Chondrocyte (in vitro differentiated cells): ENCODE results near the gene RAB31. TPM values are rescaled to one million over a fixed set of nuclear protein-coding genes. Genes with fewer than 3 reads are reported as not detected.

Experiments
- DNase-seq: peaks from one replicate; pipeline ENCODE4 v3.0.0; 2021; ENCODE audit warnings: mixed read lengths, low spot score
- H3K27ac Mint-ChIP-seq: one replicate; pipeline ENCODE4 v1.8.0; 2021; ENCODE audit warnings: mild to moderate bottlenecking, moderate library complexity, mixed read lengths; ENCODE audit not compliant: unreplicated experiment
- H3K27me3 Mint-ChIP-seq: 2 replicates; pipeline ENCODE4 v1.8.0; 2021; ENCODE audit warnings: low read depth, mixed read lengths
- H3K36me3 Mint-ChIP-seq: 2 replicates; pipeline ENCODE4 v1.8.0; 2021; ENCODE audit warnings: low read depth, mixed read lengths
- H3K4me1 Mint-ChIP-seq: 2 replicates; pipeline ENCODE4 v1.8.0; 2021; ENCODE audit warnings: low read depth, mild to moderate bottlenecking, mixed read lengths
- H3K4me3 Mint-ChIP-seq: one replicate; pipeline ENCODE4 v1.8.0; 2021; ENCODE audit warnings: mild to moderate bottlenecking, moderate library complexity, mixed read lengths; ENCODE audit not compliant: unreplicated experiment
- H3K9me3 Mint-ChIP-seq: 2 replicates; pipeline ENCODE4 v1.8.0; 2021; ENCODE audit warnings: low read depth, mixed read lengths
- total RNA-seq: library from RNA; stranded (reverse); gene quantifications from 3 replicates; pipeline ENCODE4 v1.2.1, GENCODE V29; 2021
- TF ChIP-seq, protein P1 (sequence below): fragments of 200-600 bp; sonication (generic); IDR thresholded peaks from 2 replicates; pipeline ENCODE4 v1.5.0; 2021; ENCODE audit warnings: antibody characterized with exemption, mild to moderate bottlenecking, moderate library complexity

The RAB31 gene
- total RNA-seq, 1 donor from 2014 or later: 87.7 TPM

DNA sequence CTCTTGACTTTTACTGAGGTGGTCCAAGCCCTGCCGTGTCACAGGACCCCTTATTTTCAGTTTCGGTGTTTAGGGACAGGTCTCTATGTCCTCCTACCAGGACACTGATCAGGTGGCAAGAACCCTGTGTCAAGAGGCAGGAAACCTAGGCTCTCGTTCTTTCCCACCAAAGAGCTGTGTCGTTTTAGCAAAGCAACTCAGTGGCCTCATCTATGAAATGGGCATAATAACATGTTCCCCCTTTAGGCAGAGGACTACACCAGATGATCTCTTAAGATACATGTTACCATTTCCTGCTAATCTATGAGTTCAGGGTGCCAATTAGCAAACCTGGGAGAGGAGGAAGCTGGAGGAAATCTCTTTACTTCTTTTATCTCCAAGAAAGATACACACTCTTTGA lies 1.9 kb downstream of the RAB31 start:
- Mint-ChIP-seq H3K36me3 (no peaks in the 10 kb centered on the region), H3K4me1 (peaks cover 64% of the 10 kb centered on the region), H3K4me3 (peak overlapping the region; percentile 93), H3K27me3 (no peaks in the 10 kb centered on the region), H3K27ac (peak overlapping the region; percentile 80), H3K9me3 (no peaks in the 10 kb centered on the region)
- no peak for DNase-seq
- TF ChIP-seq, protein P1, sequence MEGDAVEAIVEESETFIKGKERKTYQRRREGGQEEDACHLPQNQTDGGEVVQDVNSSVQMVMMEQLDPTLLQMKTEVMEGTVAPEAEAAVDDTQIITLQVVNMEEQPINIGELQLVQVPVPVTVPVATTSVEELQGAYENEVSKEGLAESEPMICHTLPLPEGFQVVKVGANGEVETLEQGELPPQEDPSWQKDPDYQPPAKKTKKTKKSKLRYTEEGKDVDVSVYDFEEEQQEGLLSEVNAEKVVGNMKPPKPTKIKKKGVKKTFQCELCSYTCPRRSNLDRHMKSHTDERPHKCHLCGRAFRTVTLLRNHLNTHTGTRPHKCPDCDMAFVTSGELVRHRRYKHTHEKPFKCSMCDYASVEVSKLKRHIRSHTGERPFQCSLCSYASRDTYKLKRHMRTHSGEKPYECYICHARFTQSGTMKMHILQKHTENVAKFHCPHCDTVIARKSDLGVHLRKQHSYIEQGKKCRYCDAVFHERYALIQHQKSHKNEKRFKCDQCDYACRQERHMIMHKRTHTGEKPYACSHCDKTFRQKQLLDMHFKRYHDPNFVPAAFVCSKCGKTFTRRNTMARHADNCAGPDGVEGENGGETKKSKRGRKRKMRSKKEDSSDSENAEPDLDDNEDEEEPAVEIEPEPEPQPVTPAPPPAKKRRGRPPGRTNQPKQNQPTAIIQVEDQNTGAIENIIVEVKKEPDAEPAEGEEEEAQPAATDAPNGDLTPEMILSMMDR: no peak

DNA sequence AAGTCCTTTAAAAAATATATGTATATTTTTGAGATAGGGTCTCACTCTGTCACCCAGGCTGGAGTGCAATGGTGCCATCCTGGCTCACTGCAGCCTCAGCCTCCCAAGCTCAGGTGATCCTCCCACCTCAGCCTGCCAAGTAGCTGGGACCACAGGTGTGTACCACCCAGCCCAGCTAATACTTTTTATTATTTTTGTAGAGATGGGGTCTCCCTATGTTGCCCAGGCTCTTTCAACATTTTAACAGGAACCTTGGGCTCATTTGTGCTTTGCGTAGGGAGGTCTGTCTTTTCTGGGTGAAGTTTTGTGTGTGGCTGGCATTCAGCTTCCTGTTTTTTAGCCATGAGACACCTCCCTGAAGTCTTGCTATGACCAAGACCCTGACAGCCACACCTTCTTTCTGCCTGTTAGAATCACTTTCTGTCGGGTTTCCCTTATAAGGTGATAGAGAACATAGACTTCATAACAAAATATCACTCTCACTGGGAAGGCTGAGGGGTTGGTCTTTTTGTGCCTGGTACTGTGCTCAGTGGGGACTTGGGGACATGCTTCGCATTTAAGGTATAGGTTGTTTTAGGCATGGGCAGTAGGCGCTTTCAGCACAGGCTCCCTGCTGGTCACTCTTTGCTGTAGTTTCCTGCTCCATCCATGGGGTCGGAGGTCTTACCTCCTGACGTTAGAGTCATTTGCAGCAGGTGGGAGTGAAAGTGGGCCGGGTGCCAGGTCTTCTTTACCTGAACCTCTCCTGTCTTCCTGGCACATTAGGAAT lies 3.4 kb downstream of the RAB31 start:
- Mint-ChIP-seq H3K9me3 (no peaks in the 10 kb centered on the region), H3K4me3 (no peak overlapping the region), H3K27ac (no peak overlapping the region), H3K36me3 (no peaks in the 10 kb centered on the region), H3K27me3 (no peaks in the 10 kb centered on the region), H3K4me1 (peaks cover 57% of the 10 kb centered on the region)
- no peak for DNase-seq
- TF ChIP-seq, protein P1: no peak

DNA sequence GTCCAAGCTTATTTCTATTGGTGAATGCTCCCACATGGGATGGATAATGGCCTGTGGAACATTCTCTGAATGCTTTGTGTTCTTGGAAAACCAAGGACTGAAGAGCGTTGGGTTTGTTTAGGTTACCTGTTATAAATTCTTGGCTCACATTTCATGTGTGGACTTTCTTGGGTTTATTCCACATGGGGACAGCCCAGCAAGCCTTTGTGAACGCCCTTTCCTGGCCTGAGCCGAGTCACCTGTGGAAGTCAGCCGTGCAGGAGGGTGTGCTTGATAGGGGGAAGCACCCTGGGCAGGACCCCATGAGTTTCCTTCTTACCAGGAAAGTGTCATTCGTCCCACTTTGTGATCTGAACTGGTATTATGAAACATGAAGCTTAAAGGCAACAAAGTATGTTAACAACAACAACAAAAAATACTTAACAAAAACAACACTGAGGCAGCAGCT lies 4.1 kb downstream of the RAB31 start:
- H3K9me3 Mint-ChIP-seq: no peaks in the 10 kb centered on the region
- no peaks in the 10 kb centered on the region for H3K27me3 Mint-ChIP-seq
- no peak for DNase-seq
- no peak overlapping the region for H3K27ac Mint-ChIP-seq
- no peaks in the 10 kb centered on the region for H3K36me3 Mint-ChIP-seq
- TF ChIP-seq, protein P1: no peak
- no peak overlapping the region for H3K4me3 Mint-ChIP-seq
- peaks cover 56% of the 10 kb centered on the region for H3K4me1 Mint-ChIP-seq

DNA sequence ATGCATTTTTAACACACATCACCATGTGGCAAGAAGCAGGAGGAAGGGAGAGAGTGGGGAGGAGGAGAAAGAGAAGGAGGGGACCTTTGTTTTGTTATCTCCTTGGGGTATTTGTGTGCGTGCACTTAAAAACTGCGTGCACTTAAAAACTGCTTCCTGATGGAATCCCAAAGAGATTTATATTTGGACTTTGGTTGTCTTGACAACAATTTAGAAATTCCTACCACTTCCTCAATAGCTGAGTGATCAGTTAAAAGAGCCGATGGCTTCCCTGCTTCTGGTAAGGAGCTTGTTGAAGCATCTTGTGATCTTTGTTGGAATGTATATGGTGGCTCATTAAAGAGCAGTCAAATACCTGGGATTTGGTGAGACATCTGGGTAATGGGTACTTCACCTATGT lies 4.5 kb downstream of the RAB31 start:
- TF ChIP-seq, protein P1: no peak
- Mint-ChIP-seq H3K27ac (peak overlapping the region; percentile 3), H3K27me3 (no peaks in the 10 kb centered on the region), H3K36me3 (peaks cover 3% of the 10 kb centered on the region), H3K9me3 (no peaks in the 10 kb centered on the region), H3K4me1 (peaks cover 58% of the 10 kb centered on the region), H3K4me3 (no peak overlapping the region)
- no peak for DNase-seq

DNA sequence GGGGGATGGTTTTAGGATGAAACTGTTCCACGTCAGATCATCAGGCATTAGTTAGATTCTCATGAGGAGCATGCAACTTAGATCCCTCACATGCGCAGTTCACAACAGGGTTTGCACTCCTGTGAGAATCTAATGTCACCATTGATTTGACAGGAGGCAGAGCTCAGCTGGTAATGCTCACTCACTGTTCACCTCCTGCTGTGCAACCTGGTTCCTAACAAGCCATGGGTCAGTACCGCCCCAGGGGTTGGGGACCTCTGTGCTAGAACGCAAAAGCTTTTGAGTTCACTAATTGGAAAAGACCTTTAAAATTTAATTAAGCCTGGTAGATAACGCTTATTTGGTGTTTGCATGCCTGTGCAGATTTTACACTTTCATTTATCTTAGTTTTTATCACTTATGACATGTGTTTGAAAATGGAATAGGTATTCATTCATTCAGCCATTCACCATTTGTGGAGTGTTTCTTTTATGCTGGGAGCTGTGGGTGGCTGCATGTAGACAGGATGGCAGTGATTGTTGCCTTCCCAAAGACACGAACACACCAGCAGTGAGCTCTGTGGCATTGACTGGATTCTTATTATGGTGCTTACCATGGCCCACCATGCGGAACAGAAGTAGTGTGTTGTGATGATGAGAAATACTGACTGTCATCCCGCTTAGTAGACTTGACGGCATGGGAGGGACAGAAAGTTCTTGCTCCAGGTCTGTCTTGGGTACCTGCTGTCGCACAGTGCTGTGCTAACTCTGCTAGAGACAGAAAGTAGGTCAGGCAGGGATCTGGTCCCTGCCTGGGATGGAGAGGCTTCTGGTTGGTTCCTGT lies 6.4 kb downstream of the RAB31 start:
- no peak for DNase-seq
- H3K4me1 Mint-ChIP-seq: peaks cover 60% of the 10 kb centered on the region
- peaks cover 3% of the 10 kb centered on the region for H3K36me3 Mint-ChIP-seq
- H3K27ac Mint-ChIP-seq: no peak overlapping the region
- H3K9me3 Mint-ChIP-seq: no peaks in the 10 kb centered on the region
- H3K4me3 Mint-ChIP-seq: no peak overlapping the region
- TF ChIP-seq, protein P1: no peak
- H3K27me3 Mint-ChIP-seq: no peaks in the 10 kb centered on the region
